Measurements from ENCODE around the gene HS3ST6. TPM values are rescaled to one million over a fixed set of nuclear protein-coding genes. Genes with fewer than 3 reads are reported as not detected.

HS3ST6 gene
- total and polyA plus RNA-seq, 9 of the 15 experiments (the other 6 are each of a cell fraction or from before 2014, with no cell fraction given): not detected

DNA sequence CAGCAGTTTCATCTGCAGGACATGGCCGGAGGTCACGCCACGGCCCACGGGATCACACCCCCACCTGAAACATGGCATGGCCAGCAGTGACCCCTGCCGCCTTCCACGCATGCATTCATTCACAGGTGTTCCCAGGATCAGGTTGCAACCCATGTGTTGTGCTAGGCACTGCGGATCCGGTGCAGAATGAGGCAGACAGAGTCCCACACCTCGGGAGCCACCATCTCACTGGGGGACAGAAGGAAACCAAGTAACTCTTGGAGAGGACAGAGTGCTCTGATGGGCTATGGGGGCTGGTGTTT, 29.1 kb upstream of the HS3ST6 start (continued):
- TF ChIP-seq, protein P1, sequence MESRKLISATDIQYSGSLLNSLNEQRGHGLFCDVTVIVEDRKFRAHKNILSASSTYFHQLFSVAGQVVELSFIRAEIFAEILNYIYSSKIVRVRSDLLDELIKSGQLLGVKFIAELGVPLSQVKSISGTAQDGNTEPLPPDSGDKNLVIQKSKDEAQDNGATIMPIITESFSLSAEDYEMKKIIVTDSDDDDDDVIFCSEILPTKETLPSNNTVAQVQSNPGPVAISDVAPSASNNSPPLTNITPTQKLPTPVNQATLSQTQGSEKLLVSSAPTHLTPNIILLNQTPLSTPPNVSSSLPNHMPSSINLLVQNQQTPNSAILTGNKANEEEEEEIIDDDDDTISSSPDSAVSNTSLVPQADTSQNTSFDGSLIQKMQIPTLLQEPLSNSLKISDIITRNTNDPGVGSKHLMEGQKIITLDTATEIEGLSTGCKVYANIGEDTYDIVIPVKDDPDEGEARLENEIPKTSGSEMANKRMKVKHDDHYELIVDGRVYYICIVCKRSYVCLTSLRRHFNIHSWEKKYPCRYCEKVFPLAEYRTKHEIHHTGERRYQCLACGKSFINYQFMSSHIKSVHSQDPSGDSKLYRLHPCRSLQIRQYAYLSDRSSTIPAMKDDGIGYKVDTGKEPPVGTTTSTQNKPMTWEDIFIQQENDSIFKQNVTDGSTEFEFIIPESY (CRISPR knock-in tag; IDR thresholded peaks at IDR 0.05): no peak

- no peak overlapping the region for H3K4me2 ChIP-seq (ENCODE audit: insufficient read depth, low read length)
- peaks cover 11% of the 10 kb centered on the region for H3K79me2 ChIP-seq (ENCODE audit: control insufficient read depth, insufficient read depth, low read length)
- peaks cover 22 to 65% of the 10 kb centered on the region in 2 experiments for H3K4me1 ChIP-seq (replicated peaks in 1 of 2; ENCODE audit: control insufficient read depth in 2 of 2, insufficient read depth in 2 of 2, low read length in 2 of 2)
- POLR2A ChIA-PET: interaction anchor here (0.5 to 2.9 kb wide), 6 partner anchors 14 to 1926 kb away, joined by 3 to 27 read pairs (median 4); partner anchors contain the start of genes RPS2 and TRAF7
- no peaks in the 10 kb centered on the region for H3K9me3 ChIP-seq (replicated peaks; ENCODE audit: control insufficient read depth, insufficient read depth, low read depth, low read length)
- 83% methylated on average over 31 of the region's 38 CpGs for WGBS (ENCODE audit: insufficient coverage, low coverage, missing lambda C conversion rate)
- no peak for ATAC-seq
- no TSS peak for BruUV-seq (replicated peaks)
- peak overlapping the region in 1 of 2 experiments; percentile 48; a peak in 1 of 4 replicates for H3K9ac ChIP-seq (ENCODE audit: insufficient read depth in 1 of 2, low read depth in 2 of 2, low read length in 2 of 2)
- FAIRE-seq: no peak
- DNase-seq (ENCODE audit: extremely low read depth in 1 of 4, low spot score in 3 of 4): no peak
- H3K4me3 ChIP-seq: no peak overlapping the region
- peaks cover 1% of the 10 kb centered on the region for H4K20me1 ChIP-seq (replicated peaks; ENCODE audit: control insufficient read depth, insufficient read depth, low read length)
- H3K27ac ChIP-seq (ENCODE audit: extremely low read depth, low read depth, low read length): no peak overlapping the region
- intact Hi-C loops (cut with micrococcal nuclease): no loop called here
- H3K27me3 ChIP-seq (ENCODE audit: control insufficient read depth in 2 of 2, insufficient read depth in 2 of 2, low read length in 2 of 2): no peaks in the 10 kb centered on the region
- no peaks in the 10 kb centered on the region for H3K36me3 ChIP-seq (ENCODE audit: control insufficient read depth, insufficient read depth, low read length)
- in situ Hi-C loops (cut with MboI): no loop called here
- peaks cover under 1% of the 10 kb centered on the region for H3K9me1 ChIP-seq (ENCODE audit: control insufficient read depth, insufficient read depth, low read length)
- H2AFZ ChIP-seq (ENCODE audit: low read depth, low read length): no peak overlapping the region
- CTCF ChIA-PET (ENCODE audit: low intra/inter-chr PET ratio): no interaction called here
- TF ChIP-seq ZKSCAN1 (IDR thresholded peaks at IDR 0.05; ENCODE audit: low read depth, low read length) (no peak), RFX7 (CRISPR knock-in tag; IDR thresholded peaks at IDR 0.05) (no peak), ZNF197 (CRISPR knock-in tag; IDR thresholded peaks at IDR 0.05; ENCODE audit: low read depth) (no peak), ZKSCAN8 (CRISPR knock-in tag; IDR thresholded peaks at IDR 0.05) (no peak), MEF2D (tag; conservative IDR thresholded peaks at IDR 0.05; ENCODE audit: low read depth) (no peak), BRCA1 (IDR thresholded peaks at IDR 0.05) (no peak), BRCA1 (CRISPR knock-in tag; IDR thresholded peaks at IDR 0.05) (no peak)
- TF ChIP-seq, protein P2, sequence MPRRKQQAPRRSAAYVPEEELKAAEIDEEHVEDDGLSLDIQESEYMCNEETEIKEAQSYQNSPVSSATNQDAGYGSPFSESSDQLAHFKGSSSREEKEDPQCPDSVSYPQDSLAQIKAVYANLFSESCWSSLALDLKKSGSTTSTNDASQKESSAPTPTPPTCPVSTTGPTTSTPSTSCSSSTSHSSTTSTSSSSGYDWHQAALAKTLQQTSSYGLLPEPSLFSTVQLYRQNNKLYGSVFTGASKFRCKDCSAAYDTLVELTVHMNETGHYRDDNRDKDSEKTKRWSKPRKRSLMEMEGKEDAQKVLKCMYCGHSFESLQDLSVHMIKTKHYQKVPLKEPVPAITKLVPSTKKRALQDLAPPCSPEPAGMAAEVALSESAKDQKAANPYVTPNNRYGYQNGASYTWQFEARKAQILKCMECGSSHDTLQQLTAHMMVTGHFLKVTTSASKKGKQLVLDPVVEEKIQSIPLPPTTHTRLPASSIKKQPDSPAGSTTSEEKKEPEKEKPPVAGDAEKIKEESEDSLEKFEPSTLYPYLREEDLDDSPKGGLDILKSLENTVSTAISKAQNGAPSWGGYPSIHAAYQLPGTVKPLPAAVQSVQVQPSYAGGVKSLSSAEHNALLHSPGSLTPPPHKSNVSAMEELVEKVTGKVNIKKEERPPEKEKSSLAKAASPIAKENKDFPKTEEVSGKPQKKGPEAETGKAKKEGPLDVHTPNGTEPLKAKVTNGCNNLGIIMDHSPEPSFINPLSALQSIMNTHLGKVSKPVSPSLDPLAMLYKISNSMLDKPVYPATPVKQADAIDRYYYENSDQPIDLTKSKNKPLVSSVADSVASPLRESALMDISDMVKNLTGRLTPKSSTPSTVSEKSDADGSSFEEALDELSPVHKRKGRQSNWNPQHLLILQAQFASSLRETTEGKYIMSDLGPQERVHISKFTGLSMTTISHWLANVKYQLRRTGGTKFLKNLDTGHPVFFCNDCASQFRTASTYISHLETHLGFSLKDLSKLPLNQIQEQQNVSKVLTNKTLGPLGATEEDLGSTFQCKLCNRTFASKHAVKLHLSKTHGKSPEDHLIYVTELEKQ (CRISPR knock-in tag; IDR thresholded peaks at IDR 0.05): no peak
- TF ChIP-seq, protein P3, sequence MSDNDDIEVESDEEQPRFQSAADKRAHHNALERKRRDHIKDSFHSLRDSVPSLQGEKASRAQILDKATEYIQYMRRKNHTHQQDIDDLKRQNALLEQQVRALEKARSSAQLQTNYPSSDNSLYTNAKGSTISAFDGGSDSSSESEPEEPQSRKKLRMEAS (CRISPR knock-in tag; IDR thresholded peaks at IDR 0.05): 0 out of 2 replicates have a peak, but pooled peaks have one; percentile 9
These were observed 28.5 kb upstream of the HS3ST6 start for GRCh38 chr16:1946495-1947368.
